ENCODE data around the gene LRPPRC.

LRPPRC gene

DNA sequence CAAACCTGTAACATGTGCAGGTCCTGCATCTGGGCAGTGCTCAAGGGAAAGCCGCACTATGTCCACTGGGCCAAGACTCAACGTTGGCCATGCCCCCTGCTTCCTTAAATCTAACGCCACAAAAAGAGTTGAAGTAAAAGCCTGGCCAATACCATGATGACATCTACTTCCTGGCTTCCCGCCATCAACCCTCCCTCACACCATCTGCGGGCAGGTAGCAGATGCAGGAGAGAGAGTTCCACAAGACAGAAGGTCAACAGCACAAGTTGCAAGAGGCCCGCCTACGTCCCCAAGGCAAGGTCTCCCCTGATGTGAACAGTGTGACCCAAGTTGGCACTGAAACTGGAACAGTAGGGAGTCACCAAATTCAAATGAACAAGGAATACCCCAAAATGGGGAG lies 108.6 kb downstream of the LRPPRC start:
- H3K9ac ChIP-seq = no peak overlapping the region
- H3K4me2 ChIP-seq = no peak overlapping the region
- H3K79me2 ChIP-seq (ENCODE audit: insufficient read depth, low read depth) = no peaks in the 10 kb centered on the region
- H3K27ac ChIP-seq = no peak overlapping the region
- no peaks in the 10 kb centered on the region for H4K20me1 ChIP-seq (ENCODE audit: insufficient read depth)
- no peak overlapping the region for H2AFZ ChIP-seq (ENCODE audit: low read depth)
- H3K27me3 ChIP-seq (ENCODE audit: insufficient read depth, low read depth) = no peaks in the 10 kb centered on the region
- peaks cover 9% of the 10 kb centered on the region; the same call in 1 of the 2 replicates for H3K36me3 ChIP-seq (ENCODE audit: insufficient read depth)
- TF ChIP-seq, protein P1, sequence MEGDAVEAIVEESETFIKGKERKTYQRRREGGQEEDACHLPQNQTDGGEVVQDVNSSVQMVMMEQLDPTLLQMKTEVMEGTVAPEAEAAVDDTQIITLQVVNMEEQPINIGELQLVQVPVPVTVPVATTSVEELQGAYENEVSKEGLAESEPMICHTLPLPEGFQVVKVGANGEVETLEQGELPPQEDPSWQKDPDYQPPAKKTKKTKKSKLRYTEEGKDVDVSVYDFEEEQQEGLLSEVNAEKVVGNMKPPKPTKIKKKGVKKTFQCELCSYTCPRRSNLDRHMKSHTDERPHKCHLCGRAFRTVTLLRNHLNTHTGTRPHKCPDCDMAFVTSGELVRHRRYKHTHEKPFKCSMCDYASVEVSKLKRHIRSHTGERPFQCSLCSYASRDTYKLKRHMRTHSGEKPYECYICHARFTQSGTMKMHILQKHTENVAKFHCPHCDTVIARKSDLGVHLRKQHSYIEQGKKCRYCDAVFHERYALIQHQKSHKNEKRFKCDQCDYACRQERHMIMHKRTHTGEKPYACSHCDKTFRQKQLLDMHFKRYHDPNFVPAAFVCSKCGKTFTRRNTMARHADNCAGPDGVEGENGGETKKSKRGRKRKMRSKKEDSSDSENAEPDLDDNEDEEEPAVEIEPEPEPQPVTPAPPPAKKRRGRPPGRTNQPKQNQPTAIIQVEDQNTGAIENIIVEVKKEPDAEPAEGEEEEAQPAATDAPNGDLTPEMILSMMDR (conservative IDR thresholded peaks at IDR 0.05; ENCODE audit: low read depth, low read length) = no peak
- no peak overlapping the region for H3K4me3 ChIP-seq (IDR thresholded peaks at IDR 0.05; ENCODE audit: insufficient read depth, low read depth, low read length)
- H3K4me1 ChIP-seq (ENCODE audit: low read depth, poor library complexity, severe bottlenecking) = no peaks in the 10 kb centered on the region

DNA sequence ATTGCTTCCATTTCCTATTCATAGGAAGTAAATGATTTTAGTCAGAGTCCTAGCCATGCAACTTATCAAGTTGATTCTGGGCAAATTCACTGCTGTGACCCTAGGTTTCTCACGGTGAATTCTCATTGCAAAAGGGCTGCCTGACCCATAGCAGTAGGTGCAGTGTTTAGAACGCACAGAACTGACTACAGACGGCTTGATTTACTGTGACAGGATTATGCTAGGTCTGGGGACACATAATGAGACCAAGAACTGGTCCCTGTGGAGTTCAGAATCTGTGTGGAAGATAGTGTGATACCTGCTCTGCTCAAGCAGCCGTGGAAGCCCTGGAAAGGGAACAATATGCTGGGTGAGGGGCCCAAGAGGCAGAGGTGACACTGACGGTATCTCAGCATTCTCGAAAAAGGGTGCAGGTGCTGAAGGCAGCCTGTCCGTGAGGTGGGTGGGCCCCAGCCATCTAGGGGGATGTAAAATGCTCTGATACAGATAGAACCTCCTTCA lies 110.6 kb downstream of the LRPPRC start:
- H4K20me1 ChIP-seq (ENCODE audit: insufficient read depth) = no peaks in the 10 kb centered on the region
- no peaks in the 10 kb centered on the region for H3K4me1 ChIP-seq (ENCODE audit: low read depth, poor library complexity, severe bottlenecking)
- no peak overlapping the region for H3K27ac ChIP-seq
- no peak overlapping the region for H3K4me2 ChIP-seq
- H3K4me3 ChIP-seq (IDR thresholded peaks at IDR 0.05; ENCODE audit: insufficient read depth, low read depth, low read length) = no peak overlapping the region
- H3K27me3 ChIP-seq (ENCODE audit: insufficient read depth, low read depth) = no peaks in the 10 kb centered on the region
- TF ChIP-seq, protein P1 (conservative IDR thresholded peaks at IDR 0.05; ENCODE audit: low read depth, low read length) = no peak
- no peak overlapping the region for H2AFZ ChIP-seq (ENCODE audit: low read depth)
- no peak overlapping the region for H3K9ac ChIP-seq
- peaks cover 6% of the 10 kb centered on the region; the same call in 1 of the 2 replicates for H3K36me3 ChIP-seq (ENCODE audit: insufficient read depth)
- no peaks in the 10 kb centered on the region for H3K79me2 ChIP-seq (ENCODE audit: insufficient read depth, low read depth)

DNA sequence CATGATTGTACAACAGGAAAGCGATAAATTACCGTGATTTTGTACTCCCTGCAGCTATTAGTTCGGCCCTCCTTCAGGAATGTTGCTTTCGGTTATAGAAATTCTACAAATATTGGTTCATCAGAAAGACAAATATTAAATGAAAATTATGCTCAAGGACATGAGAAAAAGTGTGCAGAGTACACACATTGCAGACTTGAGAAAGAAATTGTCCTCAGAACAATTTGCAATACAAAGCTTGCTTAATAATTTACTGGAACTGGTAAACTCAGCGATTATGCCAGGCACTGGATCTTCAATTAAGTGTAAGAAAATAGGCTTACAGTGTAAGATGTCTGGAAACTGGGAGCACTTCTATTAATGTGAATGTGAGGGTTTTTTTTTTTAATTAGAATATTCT lies 111.1 kb downstream of the LRPPRC start:
- no peak overlapping the region for H3K4me2 ChIP-seq
- no peak overlapping the region for H3K4me3 ChIP-seq (IDR thresholded peaks at IDR 0.05; ENCODE audit: insufficient read depth, low read depth, low read length)
- H3K79me2 ChIP-seq (ENCODE audit: insufficient read depth, low read depth) = no peaks in the 10 kb centered on the region
- H2AFZ ChIP-seq (ENCODE audit: low read depth) = no peak overlapping the region
- H4K20me1 ChIP-seq (ENCODE audit: insufficient read depth) = no peaks in the 10 kb centered on the region
- TF ChIP-seq, protein P1 (conservative IDR thresholded peaks at IDR 0.05; ENCODE audit: low read depth, low read length) = no peak
- H3K4me1 ChIP-seq (ENCODE audit: low read depth, poor library complexity, severe bottlenecking) = no peaks in the 10 kb centered on the region
- H3K9ac ChIP-seq = no peak overlapping the region
- peaks cover 1% of the 10 kb centered on the region; the same call in 1 of the 2 replicates for H3K36me3 ChIP-seq (ENCODE audit: insufficient read depth)
- H3K27ac ChIP-seq = no peak overlapping the region
- H3K27me3 ChIP-seq (ENCODE audit: insufficient read depth, low read depth) = no peaks in the 10 kb centered on the region

DNA sequence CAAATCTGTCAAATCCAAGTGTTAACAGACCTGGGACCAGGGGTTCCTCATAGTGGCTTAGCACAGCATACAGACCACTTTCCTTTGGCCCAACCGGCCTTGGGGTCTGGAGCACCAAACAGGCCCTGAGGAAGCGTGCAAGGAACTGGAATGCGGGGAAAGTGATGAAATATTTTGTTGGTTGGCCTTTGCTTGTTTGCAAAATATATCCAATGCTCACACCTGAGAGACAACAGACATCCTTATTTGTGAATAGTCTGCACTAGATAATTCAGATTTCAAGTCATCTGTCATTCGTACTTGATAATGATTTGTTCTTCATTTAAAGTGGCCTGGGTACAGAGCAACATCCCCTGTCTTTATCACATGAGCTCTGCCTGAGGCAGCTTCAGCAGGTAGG lies 113.5 kb downstream of the LRPPRC start:
- Histone ChIP-seq H3K4me3 (IDR thresholded peaks at IDR 0.05; ENCODE audit: insufficient read depth, low read depth, low read length) (no peak overlapping the region), H3K27me3 (ENCODE audit: insufficient read depth, low read depth) (no peaks in the 10 kb centered on the region), H3K36me3 (ENCODE audit: insufficient read depth) (no peaks in the 10 kb centered on the region), H3K27ac (no peak overlapping the region), H3K4me2 (no peak overlapping the region), H3K79me2 (ENCODE audit: insufficient read depth, low read depth) (no peaks in the 10 kb centered on the region), H3K9ac (no peak overlapping the region), H2AFZ (ENCODE audit: low read depth) (no peak overlapping the region), H3K4me1 (ENCODE audit: low read depth, poor library complexity, severe bottlenecking) (no peaks in the 10 kb centered on the region), H4K20me1 (ENCODE audit: insufficient read depth) (no peaks in the 10 kb centered on the region)
- TF ChIP-seq, protein P1 (conservative IDR thresholded peaks at IDR 0.05; ENCODE audit: low read depth, low read length) = no peak

Data from KMS-11 (cell line).